ENCODE results near the gene TTI1. TPM values are rescaled to one million over a fixed set of nuclear protein-coding genes. Genes with fewer than 3 reads are reported as not detected.

TTI1 gene
- total RNA-seq, 1 donor from 2014 or later = 10.6 TPM

- H3K4me3 Mint-ChIP-seq (ENCODE audit: unreplicated experiment) = no peak overlapping the region
- no peak for DNase-seq (ENCODE audit: low spot score)
- H3K9me3 Mint-ChIP-seq (ENCODE audit: low read depth) = no peaks in the 10 kb centered on the region
- no peaks in the 10 kb centered on the region for H3K4me1 Mint-ChIP-seq (ENCODE audit: low read depth)
- H3K27me3 Mint-ChIP-seq (ENCODE audit: low read depth) = no peaks in the 10 kb centered on the region
- H3K36me3 Mint-ChIP-seq (ENCODE audit: low read depth) = no peaks in the 10 kb centered on the region
- H3K27ac Mint-ChIP-seq (ENCODE audit: unreplicated experiment) = no peak overlapping the region
- no peak for TF ChIP-seq CTCF (IDR thresholded peaks at IDR 0.05)
These were observed 96.8 kb downstream of the TTI1 start for GRCh38 chr20:37936451-37936850.

- Mint-ChIP-seq H3K4me1 (ENCODE audit: low read depth) (no peaks in the 10 kb centered on the region), H3K4me3 (ENCODE audit: unreplicated experiment) (no peak overlapping the region), H3K9me3 (ENCODE audit: low read depth) (no peaks in the 10 kb centered on the region), H3K27ac (ENCODE audit: unreplicated experiment) (no peak overlapping the region), H3K27me3 (ENCODE audit: low read depth) (no peaks in the 10 kb centered on the region), H3K36me3 (ENCODE audit: low read depth) (no peaks in the 10 kb centered on the region)
- TF ChIP-seq CTCF (IDR thresholded peaks at IDR 0.05) = no peak
- no peak for DNase-seq (ENCODE audit: low spot score)
These were observed 97.2 kb downstream of the TTI1 start for GRCh38 chr20:37936041-37936440.

- no peaks in the 10 kb centered on the region for H3K9me3 Mint-ChIP-seq (ENCODE audit: low read depth)
- DNase-seq (ENCODE audit: low spot score) = no peak
- H3K27ac Mint-ChIP-seq (ENCODE audit: unreplicated experiment) = no peak overlapping the region
- H3K36me3 Mint-ChIP-seq (ENCODE audit: low read depth) = no peaks in the 10 kb centered on the region
- H3K4me1 Mint-ChIP-seq (ENCODE audit: low read depth) = no peaks in the 10 kb centered on the region
- no peaks in the 10 kb centered on the region for H3K27me3 Mint-ChIP-seq (ENCODE audit: low read depth)
- TF ChIP-seq CTCF (IDR thresholded peaks at IDR 0.05) = no peak
- H3K4me3 Mint-ChIP-seq (ENCODE audit: unreplicated experiment) = no peak overlapping the region
These were observed 97.8 kb downstream of the TTI1 start for GRCh38 chr20:37935435-37935834.

- no peaks in the 10 kb centered on the region for H3K27me3 Mint-ChIP-seq (ENCODE audit: low read depth)
- H3K4me3 Mint-ChIP-seq (ENCODE audit: unreplicated experiment) = no peak overlapping the region
- H3K4me1 Mint-ChIP-seq (ENCODE audit: low read depth) = no peaks in the 10 kb centered on the region
- no peak overlapping the region for H3K27ac Mint-ChIP-seq (ENCODE audit: unreplicated experiment)
- no peaks in the 10 kb centered on the region for H3K9me3 Mint-ChIP-seq (ENCODE audit: low read depth)
- no peaks in the 10 kb centered on the region for H3K36me3 Mint-ChIP-seq (ENCODE audit: low read depth)
- no peak for TF ChIP-seq CTCF (IDR thresholded peaks at IDR 0.05)
- no peak for DNase-seq (ENCODE audit: low spot score)
These were observed 98.5 kb downstream of the TTI1 start for GRCh38 chr20:37934634-37935375.

GRCh38 chr20:37933786-37934633 lies 99.2 kb downstream of the TTI1 start:
- Mint-ChIP-seq H3K36me3 (ENCODE audit: low read depth) (no peaks in the 10 kb centered on the region), H3K27me3 (ENCODE audit: low read depth) (peaks cover 2% of the 10 kb centered on the region), H3K4me1 (ENCODE audit: low read depth) (no peaks in the 10 kb centered on the region), H3K4me3 (ENCODE audit: unreplicated experiment) (no peak overlapping the region), H3K27ac (ENCODE audit: unreplicated experiment) (no peak overlapping the region), H3K9me3 (ENCODE audit: low read depth) (no peaks in the 10 kb centered on the region)
- TF ChIP-seq CTCF (IDR thresholded peaks at IDR 0.05) = no peak
- no peak for DNase-seq (ENCODE audit: low spot score)

Other genes starting within 250 kb of the TTI1 start
- gene VSTM2L, start 130.3 kb downstream of the TTI1 start, total RNA-seq = 6.8 to 24.5 TPM (median 7.3 TPM) in 3 replicates
- gene RPRD1B, start 290 bp upstream of the TTI1 start, total RNA-seq = 16.9 to 21.6 TPM (median 19.3 TPM) in 3 replicates
- 7.1 to 22.3 TPM (median 17.7 TPM) in 3 replicates for gene TGM2, start 131.8 kb upstream of the TTI1 start, total RNA-seq
- gene KIAA1755, start 227.3 kb upstream of the TTI1 start, total RNA-seq = 17.6 to 18.8 TPM (median 17.8 TPM) in 3 replicates

Measured in chondrocyte (in vitro differentiated cells).